Nucleus accumbens (tissue), 56 donors: Measurements from ENCODE around the gene MRFAP1.
"Not testable (repeated sequence)": the region's sequence is repeated elsewhere in the genome, so short reads cannot be mapped to it uniquely, and the experiment has no call there.

Source experiments
- DNase-seq, 56 donors: peaks; one replicate each; lab custom pipeline; 2025; lab: John Stamatoyannopoulos, UW

The MRFAP1 gene

GRCh38 chr4:6609415-6610079, 30.9 kb upstream of the MRFAP1 start:
- DNase-seq = no peak

- no peak for DNase-seq
These were observed 29.5 kb upstream of the MRFAP1 start for GRCh38 chr4:6610856-6611430.

GRCh38 chr4:6612961-6613675, 27.4 kb upstream of the MRFAP1 start:
- DNase-seq = no peak

- DNase-seq = no peak
These were observed 26.5 kb upstream of the MRFAP1 start for GRCh38 chr4:6613676-6614651.

GRCh38 chr4:6614701-6615230, 25.7 kb upstream of the MRFAP1 start:
- no peak for DNase-seq

GRCh38 chr4:6616087-6616995, 24.1 kb upstream of the MRFAP1 start:
- no peak for DNase-seq

- no peak for DNase-seq
These were observed 23.2 kb upstream of the MRFAP1 start for GRCh38 chr4:6617246-6617645.

- no peak for DNase-seq
These were observed 21.9 kb upstream of the MRFAP1 start for GRCh38 chr4:6618386-6619115.

GRCh38 chr4:6619116-6619465, 21.4 kb upstream of the MRFAP1 start:
- no peak for DNase-seq

GRCh38 chr4:6619466-6620255, 20.8 kb upstream of the MRFAP1 start:
- no peak for DNase-seq

GRCh38 chr4:6620296-6620695, 20.2 kb upstream of the MRFAP1 start:
- DNase-seq = no peak

- DNase-seq = no peak
These were observed 19.5 kb upstream of the MRFAP1 start for GRCh38 chr4:6620891-6621555.

GRCh38 chr4:6621556-6621927, 18.9 kb upstream of the MRFAP1 start:
- DNase-seq = no peak

- no peak for DNase-seq
These were observed 17.7 kb upstream of the MRFAP1 start for GRCh38 chr4:6622744-6623143.

- no peak for DNase-seq
These were observed 15.2 kb upstream of the MRFAP1 start for GRCh38 chr4:6625256-6625655.

GRCh38 chr4:6626066-6626465, 14.4 kb upstream of the MRFAP1 start:
- no peak for DNase-seq

- DNase-seq = no peak
These were observed 12.7 kb upstream of the MRFAP1 start for GRCh38 chr4:6627832-6628231.

- not testable (repeated sequence) for DNase-seq
These were observed 12.0 kb upstream of the MRFAP1 start for GRCh38 chr4:6628484-6628883.
